ENCODE data around the gene PLAC9.

Gene PLAC9

DNA sequence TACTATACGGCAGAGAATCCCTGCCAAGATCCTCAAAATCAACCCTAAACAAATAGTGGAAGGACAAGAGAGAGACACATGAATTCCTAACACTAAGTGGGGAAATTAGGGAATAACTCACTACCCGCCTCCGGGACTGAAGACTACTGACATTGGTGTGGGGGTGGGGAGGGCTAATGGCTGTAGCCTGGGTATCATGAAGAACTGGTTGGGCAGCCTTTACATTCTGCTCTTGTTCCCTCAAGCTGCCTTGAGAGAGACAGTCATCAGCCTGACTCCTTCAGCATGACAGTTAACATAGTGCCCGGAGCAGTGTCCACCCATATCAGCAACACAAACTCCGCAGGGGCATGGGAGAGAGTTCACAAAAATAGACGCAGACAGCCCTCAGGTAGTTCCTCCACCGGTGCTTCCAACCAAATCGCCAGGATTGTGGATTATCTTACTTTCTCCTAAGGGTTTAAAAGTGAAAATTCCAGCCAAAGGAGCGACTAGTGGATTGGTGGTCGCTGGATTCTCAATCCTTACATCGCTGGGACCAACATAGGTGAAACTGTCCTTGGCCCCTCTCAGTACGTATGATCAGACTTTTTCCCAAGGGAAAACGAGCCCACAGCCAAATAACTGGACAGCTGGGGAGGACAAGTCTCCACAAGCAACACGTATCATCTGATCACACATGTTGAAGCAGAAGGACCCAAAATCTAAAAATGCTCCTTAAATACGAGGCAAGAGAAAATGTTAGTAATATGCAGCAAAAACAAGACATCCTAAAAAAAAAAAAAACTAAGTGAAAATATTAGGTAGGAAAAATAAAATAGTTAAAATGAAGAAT is 31.5 kb upstream of the PLAC9 start:
- no peak overlapping the region for H3K4me3 ChIP-seq (ENCODE audit: low read depth, low read length)
- DNase-seq, result no peak
- TF ChIP-seq, protein P1, sequence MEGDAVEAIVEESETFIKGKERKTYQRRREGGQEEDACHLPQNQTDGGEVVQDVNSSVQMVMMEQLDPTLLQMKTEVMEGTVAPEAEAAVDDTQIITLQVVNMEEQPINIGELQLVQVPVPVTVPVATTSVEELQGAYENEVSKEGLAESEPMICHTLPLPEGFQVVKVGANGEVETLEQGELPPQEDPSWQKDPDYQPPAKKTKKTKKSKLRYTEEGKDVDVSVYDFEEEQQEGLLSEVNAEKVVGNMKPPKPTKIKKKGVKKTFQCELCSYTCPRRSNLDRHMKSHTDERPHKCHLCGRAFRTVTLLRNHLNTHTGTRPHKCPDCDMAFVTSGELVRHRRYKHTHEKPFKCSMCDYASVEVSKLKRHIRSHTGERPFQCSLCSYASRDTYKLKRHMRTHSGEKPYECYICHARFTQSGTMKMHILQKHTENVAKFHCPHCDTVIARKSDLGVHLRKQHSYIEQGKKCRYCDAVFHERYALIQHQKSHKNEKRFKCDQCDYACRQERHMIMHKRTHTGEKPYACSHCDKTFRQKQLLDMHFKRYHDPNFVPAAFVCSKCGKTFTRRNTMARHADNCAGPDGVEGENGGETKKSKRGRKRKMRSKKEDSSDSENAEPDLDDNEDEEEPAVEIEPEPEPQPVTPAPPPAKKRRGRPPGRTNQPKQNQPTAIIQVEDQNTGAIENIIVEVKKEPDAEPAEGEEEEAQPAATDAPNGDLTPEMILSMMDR (IDR thresholded peaks at IDR 0.05; ENCODE audit: low read depth, low read length, missing control alignments), result no peak
- H3K27me3 ChIP-seq (replicated peaks), result no peaks in the 10 kb centered on the region
- no peak overlapping the region for H3K27ac ChIP-seq
- in situ Hi-C loops (cut with HindIII; ENCODE audit: low pct_ligation_motif_present, low sequenced_read_pairs), result no loop called here
- no peaks in the 10 kb centered on the region for H3K36me3 ChIP-seq (replicated peaks)

DNA sequence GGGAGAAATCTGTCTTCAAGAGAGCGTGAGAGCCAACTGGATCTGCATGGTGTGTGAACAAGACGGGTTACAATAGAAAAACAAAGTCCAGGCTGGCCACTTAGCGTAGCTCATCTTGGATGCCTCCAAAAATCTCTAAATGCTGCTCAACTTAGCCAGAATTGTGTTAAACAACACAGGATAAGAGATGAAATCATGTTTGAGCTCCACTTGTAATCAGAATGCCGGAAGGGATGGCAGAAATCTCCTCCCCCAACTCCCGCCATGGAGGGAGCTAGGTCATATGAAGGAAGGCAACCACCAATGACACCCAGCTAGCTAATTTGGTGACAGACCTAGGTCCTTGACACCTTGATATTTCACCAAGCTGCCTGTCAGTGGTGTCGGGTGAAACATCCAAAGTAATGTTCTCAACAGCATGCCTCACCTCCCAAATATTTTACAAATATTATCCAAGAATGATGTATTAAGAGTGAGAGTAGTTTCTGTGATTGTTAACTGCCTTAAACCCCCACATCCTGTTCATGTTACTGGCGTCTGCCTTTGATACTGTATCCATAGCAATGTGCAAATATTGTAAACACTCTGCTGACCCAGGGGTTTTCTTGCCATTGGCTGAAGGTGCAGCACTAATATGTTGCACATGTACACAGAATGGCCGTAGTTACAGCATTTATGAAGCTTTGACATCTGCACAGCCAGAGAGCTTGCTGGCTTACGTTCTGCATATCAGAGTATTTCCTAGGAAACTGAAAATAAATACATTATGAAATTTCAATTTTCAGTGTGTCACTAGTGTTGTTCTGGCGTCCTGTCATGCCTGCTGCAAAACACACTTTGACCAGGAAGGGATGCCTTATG is 28.2 kb upstream of the PLAC9 start:
- peak; percentile 74 for DNase-seq
- TF ChIP-seq, protein P1 (IDR thresholded peaks at IDR 0.05; ENCODE audit: low read depth, low read length, missing control alignments), result no peak
- no peaks in the 10 kb centered on the region for H3K36me3 ChIP-seq (replicated peaks)
- H3K27me3 ChIP-seq (replicated peaks), result no peaks in the 10 kb centered on the region
- in situ Hi-C loops (cut with HindIII; ENCODE audit: low pct_ligation_motif_present, low sequenced_read_pairs), result no loop called here
- peak overlapping the region; percentile 9 for H3K27ac ChIP-seq
- H3K4me3 ChIP-seq (ENCODE audit: low read depth, low read length), result no peak overlapping the region

DNA sequence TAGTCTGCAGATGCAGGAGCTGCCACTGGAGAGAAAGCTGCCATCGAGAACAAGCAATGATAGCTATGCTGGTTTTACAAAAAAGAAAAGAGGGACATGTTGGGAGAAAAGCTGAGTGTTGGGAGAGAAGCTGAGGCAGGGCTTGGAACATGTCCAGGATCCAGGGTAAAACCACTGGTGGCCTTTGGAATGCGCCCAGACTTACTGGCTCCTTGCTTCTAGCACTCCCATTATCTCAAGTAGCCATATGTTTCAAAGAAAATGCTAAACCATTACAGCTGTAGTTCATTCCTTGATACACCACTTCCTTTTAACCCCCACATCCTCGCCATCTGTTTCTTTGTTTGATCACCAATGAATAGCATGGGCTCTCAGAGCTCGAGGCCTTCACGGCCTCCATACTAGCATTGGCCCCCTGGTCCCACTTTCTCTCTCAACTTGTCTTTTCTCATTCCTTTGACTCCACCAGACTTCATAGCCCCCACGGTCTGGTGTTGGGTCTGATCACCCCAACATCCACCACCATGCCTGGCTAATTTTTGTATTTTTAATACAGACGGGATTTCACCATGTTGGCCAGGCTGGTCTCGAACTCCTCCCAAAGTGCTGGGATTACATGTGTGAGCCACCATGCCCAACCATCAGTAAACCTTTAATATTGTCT is 23.8 kb upstream of the PLAC9 start:
- DNase-seq, result no peak
- in situ Hi-C loops (cut with HindIII; ENCODE audit: low pct_ligation_motif_present, low sequenced_read_pairs), result no loop called here
- no peak overlapping the region for H3K4me3 ChIP-seq (ENCODE audit: low read depth, low read length)
- TF ChIP-seq, protein P1 (IDR thresholded peaks at IDR 0.05; ENCODE audit: low read depth, low read length, missing control alignments), result no peak
- H3K27me3 ChIP-seq (replicated peaks), result no peaks in the 10 kb centered on the region
- H3K36me3 ChIP-seq (replicated peaks), result no peaks in the 10 kb centered on the region
- no peak overlapping the region for H3K27ac ChIP-seq

DNA sequence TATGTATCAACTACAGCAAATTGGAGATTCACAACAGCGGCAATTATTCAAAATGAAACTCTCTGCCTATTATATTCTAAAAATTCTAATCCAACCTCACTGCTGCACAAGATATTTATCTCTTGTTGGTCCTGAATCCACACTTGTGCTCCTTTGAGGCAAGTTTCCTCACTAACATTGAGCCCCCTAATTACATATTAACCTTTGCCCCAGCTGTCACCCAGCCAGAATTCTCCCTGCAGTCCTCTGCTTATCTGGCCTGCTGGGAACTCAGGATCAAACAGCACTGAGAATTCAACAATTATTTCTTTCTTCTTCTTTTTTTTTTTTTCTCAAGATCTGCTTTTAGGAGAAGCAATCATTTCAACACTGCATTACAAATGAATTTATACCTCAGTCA is 21.5 kb upstream of the PLAC9 start:
- DNase-seq, result no peak
- TF ChIP-seq, protein P1 (IDR thresholded peaks at IDR 0.05; ENCODE audit: low read depth, low read length, missing control alignments), result no peak
- no peak overlapping the region for H3K27ac ChIP-seq
- H3K27me3 ChIP-seq (replicated peaks), result no peaks in the 10 kb centered on the region
- no peaks in the 10 kb centered on the region for H3K36me3 ChIP-seq (replicated peaks)
- no peak overlapping the region for H3K4me3 ChIP-seq (ENCODE audit: low read depth, low read length)
- in situ Hi-C loops (cut with HindIII; ENCODE audit: low pct_ligation_motif_present, low sequenced_read_pairs), result no loop called here

GRCh38 chr10:80118669-80119068 is 13.9 kb upstream of the PLAC9 start:
- TF ChIP-seq, protein P1 (IDR thresholded peaks at IDR 0.05; ENCODE audit: low read depth, low read length, missing control alignments), result no peak
- no peak overlapping the region for H3K4me3 ChIP-seq (ENCODE audit: low read depth, low read length)

More at GRCh38 chr10:80118669-80119068, 13.9 kb upstream of the PLAC9 start:
- in situ Hi-C loops (cut with HindIII; ENCODE audit: low pct_ligation_motif_present, low sequenced_read_pairs), result no loop called here
- Histone ChIP-seq H3K27ac (no peak overlapping the region), H3K27me3 (replicated peaks) (no peaks in the 10 kb centered on the region), H3K36me3 (replicated peaks) (no peaks in the 10 kb centered on the region)
- DNase-seq, result no peak

Measured in brain microvascular endothelial cell (primary cell).